HCT116 (cell line): ENCODE results near the gene TNRC6B.

Source experiments
- CEBPB ChIP-seq: IDR thresholded peaks from 2 replicates; pipeline ENCODE4 v1.6.1; 2012; ENCODE audit warnings: low read depth
- POLR2A ChIP-seq: IDR thresholded peaks from 2 replicates; pipeline ENCODE4 v1.7.0; 2011; ENCODE audit warnings: borderline replicate concordance; ENCODE audit not compliant: insufficient read depth, insufficient read length; ENCODE audit errors: extremely low read depth
- TF ChIP-seq, protein P1 (sequence below), 3 experiments: fragments of 200-600 bp in 1 of 3; sonication (generic) in 1 of 3; IDR thresholded peaks in 2 of 3; conservative IDR thresholded peaks in 1 of 3; 2 replicates each; pipeline ENCODE4 v1.5.1; 2012 to 2017; ENCODE audit warnings: low read depth in 2 of 3, low read length in 2 of 3, antibody characterized with exemption in 1 of 3, borderline replicate concordance in 1 of 3, control low read depth in 1 of 3, mild to moderate bottlenecking in 1 of 3, mixed read lengths in 1 of 3, mixed run types in 1 of 3, moderate library complexity in 1 of 3; ENCODE audit not compliant: insufficient read depth in 1 of 3
- TF ChIP-seq, protein P2 (sequence below): IDR thresholded peaks from 2 replicates; pipeline ENCODE4 v1.6.1; 2012

DNA sequence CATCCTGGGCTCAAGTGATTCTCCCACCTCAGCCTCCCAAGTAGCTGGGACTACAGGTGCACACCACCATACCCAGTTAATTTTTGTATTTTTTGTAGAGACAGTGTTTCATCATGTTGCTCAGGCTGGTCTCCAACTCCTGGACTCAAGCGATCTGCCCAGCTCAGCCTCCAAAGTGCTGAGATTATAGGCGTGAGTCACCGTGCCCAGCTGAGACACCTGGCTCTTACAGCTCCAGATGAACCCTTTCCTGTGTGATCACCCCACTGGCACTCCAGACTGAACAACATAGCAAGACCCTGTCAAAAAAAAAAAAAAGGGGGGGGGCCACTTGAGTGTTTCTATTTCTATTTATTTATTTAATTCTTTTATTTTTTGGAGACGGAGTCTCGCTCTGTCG, 167.5 kb downstream of the TNRC6B start:
- TF ChIP-seq, protein P1, sequence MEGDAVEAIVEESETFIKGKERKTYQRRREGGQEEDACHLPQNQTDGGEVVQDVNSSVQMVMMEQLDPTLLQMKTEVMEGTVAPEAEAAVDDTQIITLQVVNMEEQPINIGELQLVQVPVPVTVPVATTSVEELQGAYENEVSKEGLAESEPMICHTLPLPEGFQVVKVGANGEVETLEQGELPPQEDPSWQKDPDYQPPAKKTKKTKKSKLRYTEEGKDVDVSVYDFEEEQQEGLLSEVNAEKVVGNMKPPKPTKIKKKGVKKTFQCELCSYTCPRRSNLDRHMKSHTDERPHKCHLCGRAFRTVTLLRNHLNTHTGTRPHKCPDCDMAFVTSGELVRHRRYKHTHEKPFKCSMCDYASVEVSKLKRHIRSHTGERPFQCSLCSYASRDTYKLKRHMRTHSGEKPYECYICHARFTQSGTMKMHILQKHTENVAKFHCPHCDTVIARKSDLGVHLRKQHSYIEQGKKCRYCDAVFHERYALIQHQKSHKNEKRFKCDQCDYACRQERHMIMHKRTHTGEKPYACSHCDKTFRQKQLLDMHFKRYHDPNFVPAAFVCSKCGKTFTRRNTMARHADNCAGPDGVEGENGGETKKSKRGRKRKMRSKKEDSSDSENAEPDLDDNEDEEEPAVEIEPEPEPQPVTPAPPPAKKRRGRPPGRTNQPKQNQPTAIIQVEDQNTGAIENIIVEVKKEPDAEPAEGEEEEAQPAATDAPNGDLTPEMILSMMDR (IDR thresholded peaks at IDR 0.05 in 2 of 3, conservative IDR thresholded peaks at IDR 0.05 in 1 of 3; ENCODE audit: borderline replicate concordance in 1 of 3, insufficient read depth in 1 of 3, low read depth in 2 of 3, low read length in 2 of 3), result no peak
- TF ChIP-seq POLR2A, result no peak
- no peak for TF ChIP-seq CEBPB
- TF ChIP-seq, protein P2, sequence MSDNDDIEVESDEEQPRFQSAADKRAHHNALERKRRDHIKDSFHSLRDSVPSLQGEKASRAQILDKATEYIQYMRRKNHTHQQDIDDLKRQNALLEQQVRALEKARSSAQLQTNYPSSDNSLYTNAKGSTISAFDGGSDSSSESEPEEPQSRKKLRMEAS, result no peak
